Right atrium auricular region (tissue), 2 donors: ENCODE data around the gene B4GALT4. TPM values are rescaled to one million over a fixed set of nuclear protein-coding genes. Genes with fewer than 3 reads are reported as not detected.

Experiments
- DNase-seq: peaks from one replicate; pipeline ENCODE4 v3.0.0-alpha.2; 2019; ENCODE audit warnings: low spot score
- H3K27ac ChIP-seq, 2 donors: fragments of 200-600 bp; sonication (generic); 1 replicate in 1 of 2; 2 replicates in 1 of 2; pipeline ENCODE4 v1.5.1; 2016 to 2019
- H3K27me3 ChIP-seq, 2 donors: fragments of 200-600 bp; sonication (generic); one replicate each; pipeline versions ENCODE4 v1.5.1 to v1.6.0; 2017 to 2019
- H3K36me3 ChIP-seq: fragments of 200-600 bp; sonication (generic); one replicate; pipeline ENCODE4 v1.5.1; 2016
- H3K4me1 ChIP-seq, 2 donors: fragments of 200-600 bp; sonication (generic); one replicate each; pipeline versions ENCODE4 v1.5.1 to v1.6.0; 2017 to 2019
- H3K4me3 ChIP-seq, 2 donors: fragments of 200-600 bp; sonication (generic); 1 replicate in 1 of 2; 2 replicates in 1 of 2; pipeline ENCODE4 v1.5.1; 2017 to 2019; ENCODE audit warnings: mild to moderate bottlenecking in 1 of 2, moderate library complexity in 1 of 2
- H3K9me3 ChIP-seq, 2 donors: fragments of 200-600 bp; sonication (generic); one replicate each; pipeline ENCODE4 v1.5.1; 2019
- CTCF ChIP-seq, 2 donors: fragments of 200-600 bp; sonication (generic); IDR thresholded peaks; one replicate each; pipeline ENCODE4 v1.5.1; 2019; ENCODE audit warnings: antibody characterized with exemption in 2 of 2
- total RNA-seq, 2 donors: library from RNA; depleted of rRNA; stranded (reverse); fragments of >200 nt; gene quantifications; one replicate each; pipeline ENCODE4 v1.1.0, GENCODE V29; 2016

The B4GALT4 gene
- total RNA-seq, 2 donors from 2014 or later = 15.6 to 16.4 TPM

DNA sequence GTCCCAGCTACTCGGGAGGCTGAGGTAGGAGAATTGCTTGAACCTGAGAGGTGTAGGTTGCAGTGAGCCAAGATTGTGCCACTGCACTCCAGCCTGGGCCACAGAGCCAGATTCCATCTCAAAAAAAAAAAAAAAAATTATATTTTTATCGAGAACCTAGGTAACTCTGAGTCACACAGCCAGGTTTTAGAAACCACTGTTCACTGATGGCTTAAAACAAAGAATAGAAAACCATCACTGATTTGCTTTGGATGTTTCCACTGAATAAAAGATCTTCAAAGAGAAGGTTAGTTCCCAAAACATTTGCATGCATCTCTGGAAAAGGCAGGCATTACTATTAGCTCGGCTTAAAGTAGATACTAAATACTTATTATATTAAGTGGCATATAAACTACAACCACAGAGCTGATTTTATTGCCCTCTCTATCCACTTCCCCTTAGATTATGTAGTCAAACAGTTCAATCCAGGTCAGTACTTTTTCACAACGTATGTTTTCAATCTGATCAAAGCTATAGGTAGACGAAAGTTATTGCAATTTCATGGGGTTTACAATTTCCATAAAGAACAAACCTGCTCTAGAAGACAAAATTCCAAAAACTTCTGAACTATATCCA lies 1.4 kb downstream of the B4GALT4 start:
- TF ChIP-seq CTCF (IDR thresholded peaks at IDR 0.05) = no peak
- Histone ChIP-seq H3K9me3 (no peaks in the 10 kb centered on the region), H3K36me3 (peaks cover 6% of the 10 kb centered on the region), H3K27me3 (no peaks in the 10 kb centered on the region), H3K4me1 (peaks cover 3 to 24% of the 10 kb centered on the region in 2 donors), H3K4me3 (peak overlapping the region; percentile 78 to 89), H3K27ac (peak overlapping the region; percentile 95)
- DNase-seq = no peak

DNA sequence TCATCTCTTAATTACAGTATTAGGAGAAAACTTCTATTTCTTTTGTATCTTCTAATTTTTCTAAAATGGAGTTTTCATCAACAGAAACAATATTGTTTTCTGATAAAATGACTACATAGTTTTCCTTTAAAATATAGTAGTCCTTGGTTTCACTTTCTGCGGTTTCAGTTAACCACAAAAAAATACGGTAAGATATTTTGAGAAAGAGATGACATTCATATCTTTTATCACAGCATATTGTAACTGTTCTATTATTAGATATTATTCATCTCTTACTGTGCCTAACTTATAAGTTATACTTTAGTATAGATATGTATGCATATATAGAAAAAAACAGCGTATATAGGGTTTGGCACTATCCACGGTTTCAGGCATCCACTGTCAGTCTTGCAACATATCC lies 2.3 kb downstream of the B4GALT4 start:
- Histone ChIP-seq H3K27ac (peak overlapping the region; percentile 95), H3K9me3 (no peaks in the 10 kb centered on the region), H3K36me3 (peaks cover 6% of the 10 kb centered on the region), H3K4me3 (peak overlapping the region in 1 of 2 donors; percentile 89), H3K4me1 (peaks cover 3 to 24% of the 10 kb centered on the region in 2 donors), H3K27me3 (no peaks in the 10 kb centered on the region)
- no peak for DNase-seq
- TF ChIP-seq CTCF (IDR thresholded peaks at IDR 0.05) = no peak

DNA sequence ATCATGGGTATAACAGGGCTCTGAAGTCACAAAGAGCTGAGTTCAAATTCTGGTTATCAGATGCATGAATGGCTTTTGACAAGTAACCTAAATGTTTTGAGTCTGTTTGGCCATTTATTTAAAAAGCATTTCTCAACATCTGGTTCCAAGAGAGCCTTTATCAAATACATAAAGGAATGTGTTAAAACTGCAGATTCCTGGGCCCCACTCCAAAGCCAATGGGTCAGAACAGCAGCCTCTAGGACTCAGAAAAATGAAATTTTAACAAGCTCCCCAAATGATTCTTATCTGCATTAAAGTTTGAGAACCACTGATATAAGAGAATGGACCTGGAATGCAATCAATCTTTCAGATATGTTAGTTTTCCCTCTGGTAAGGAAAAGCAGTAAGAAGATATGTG lies 3.4 kb downstream of the B4GALT4 start:
- DNase-seq = no peak
- TF ChIP-seq CTCF (IDR thresholded peaks at IDR 0.05) = no peak
- Histone ChIP-seq H3K27ac (no peak overlapping the region), H3K9me3 (no peaks in the 10 kb centered on the region), H3K36me3 (peaks cover 10% of the 10 kb centered on the region), H3K4me3 (no peak overlapping the region), H3K27me3 (no peaks in the 10 kb centered on the region), H3K4me1 (peaks cover 3 to 24% of the 10 kb centered on the region in 2 donors)

- Histone ChIP-seq H3K4me3 (no peak overlapping the region), H3K27me3 (no peaks in the 10 kb centered on the region), H3K9me3 (no peaks in the 10 kb centered on the region), H3K27ac (no peak overlapping the region), H3K36me3 (peaks cover 14% of the 10 kb centered on the region), H3K4me1 (peaks cover 3 to 24% of the 10 kb centered on the region in 2 donors)
- no peak for DNase-seq
- no peak for TF ChIP-seq CTCF (IDR thresholded peaks at IDR 0.05)
Observed at GRCh38 chr3:119236756-119237155, 3.9 kb downstream of the B4GALT4 start.

GRCh38 chr3:119235151-119235550 lies 5.5 kb downstream of the B4GALT4 start:
- peaks cover 0 to 17% of the 10 kb centered on the region in 2 donors for H3K4me1 ChIP-seq
- H3K27ac ChIP-seq = no peak overlapping the region
- no peaks in the 10 kb centered on the region for H3K27me3 ChIP-seq
- no peak for TF ChIP-seq CTCF (IDR thresholded peaks at IDR 0.05)
- no peak for DNase-seq
- no peak overlapping the region for H3K4me3 ChIP-seq
- H3K9me3 ChIP-seq = no peaks in the 10 kb centered on the region
- peaks cover 18% of the 10 kb centered on the region for H3K36me3 ChIP-seq

GRCh38 chr3:119234610-119235009 lies 6.1 kb downstream of the B4GALT4 start:
- TF ChIP-seq CTCF (IDR thresholded peaks at IDR 0.05) = no peak
- H3K4me1 ChIP-seq = peaks cover 0 to 15% of the 10 kb centered on the region in 2 donors
- H3K36me3 ChIP-seq = peaks cover 23% of the 10 kb centered on the region
- DNase-seq = no peak
- H3K27me3 ChIP-seq = no peaks in the 10 kb centered on the region
- H3K27ac ChIP-seq = no peak overlapping the region
- no peak overlapping the region for H3K4me3 ChIP-seq
- no peaks in the 10 kb centered on the region for H3K9me3 ChIP-seq
